ENCODE data around the gene SNAP29. TPM values are rescaled to one million over a fixed set of nuclear protein-coding genes. Genes with fewer than 3 reads are reported as not detected.
"Not testable (repeated sequence)": the region's sequence is repeated elsewhere in the genome, so short reads cannot be mapped to it uniquely, and the experiment has no call there.

The SNAP29 gene
- total and polyA plus RNA-seq, 8 donors = 8.8 to 24.0 (median 15.6) TPM

GRCh38 chr22:20937794-20938671 is 79.2 kb downstream of the SNAP29 start:
- H3K9me3 ChIP-seq = no peaks in the 10 kb centered on the region
- H3K4me1 ChIP-seq = peaks cover 32 to 89% (median 65%) of the 10 kb centered on the region in 4 donors
- H3K36me3 ChIP-seq = peaks cover 3 to 41% (median 36%) of the 10 kb centered on the region in 4 donors
- no peak overlapping the region for H3K4me3 ChIP-seq
- intact Hi-C loops (cut with DNase I; ENCODE audit: low total_unique reads) = no loop called here
- peak overlapping the region in 2 of 5 donors; percentile 2 to 15 for H3K27ac ChIP-seq
- WGBS, 5 donors = 61 to 70% (median 63%) methylated on average over 8 of the region's 8 CpGs
- H3K27me3 ChIP-seq = no peaks in the 10 kb centered on the region
- TF ChIP-seq EP300 (IDR thresholded peaks at IDR 0.05) = no peak
- TF ChIP-seq POLR2AphosphoS5 (IDR thresholded peaks at IDR 0.05) = no peak
- TF ChIP-seq POLR2A (IDR thresholded peaks at IDR 0.05) = no peak
- TF ChIP-seq CTCF (IDR thresholded peaks at IDR 0.05) = no peak
- DNase-seq = no peak

GRCh38 chr22:20939457-20940185 is 80.8 kb downstream of the SNAP29 start:
- peaks cover 32 to 83% (median 66%) of the 10 kb centered on the region in 4 donors for H3K4me1 ChIP-seq
- H3K9me3 ChIP-seq; intact Hi-C loops (cut with DNase I; ENCODE audit: low total_unique reads); H3K27me3 ChIP-seq; H3K4me3 ChIP-seq; DNase-seq: not testable (repeated sequence)
- peak overlapping the region in 1 of 5 donors; percentile 32 for H3K27ac ChIP-seq
- 93 to 98% (median 96%) methylated on average over 14 of the region's 14 CpGs for WGBS, 5 donors
- H3K36me3 ChIP-seq = peaks cover 3 to 31% (median 24%) of the 10 kb centered on the region in 4 donors

DNA sequence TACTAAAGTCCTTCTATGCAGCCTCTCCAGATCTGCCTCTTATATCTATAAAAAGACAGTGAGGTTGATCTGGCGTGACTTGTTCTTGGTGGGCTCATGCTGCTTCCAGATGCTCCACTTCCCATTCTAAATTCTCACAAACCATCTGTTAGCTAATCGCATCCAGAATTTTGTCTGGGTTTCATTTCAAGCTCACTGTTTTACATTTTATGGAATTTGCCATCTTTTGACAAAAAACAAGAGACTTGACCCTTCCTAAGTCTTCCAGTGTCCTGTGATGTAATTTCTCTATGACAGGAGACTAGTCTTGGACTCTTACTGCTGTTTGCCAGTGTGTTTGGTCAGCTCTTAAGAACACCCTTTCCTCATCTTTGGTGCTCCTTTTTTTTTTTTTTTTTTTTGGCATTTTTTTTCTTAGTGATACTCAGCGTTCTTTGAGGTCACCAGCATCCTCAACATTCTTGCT is 81.4 kb downstream of the SNAP29 start:
- no peak for TF ChIP-seq POLR2AphosphoS5 (IDR thresholded peaks at IDR 0.05)
- TF ChIP-seq EP300 (IDR thresholded peaks at IDR 0.05) = no peak
- TF ChIP-seq POLR2A (IDR thresholded peaks at IDR 0.05) = no peak
- no peak for TF ChIP-seq CTCF (IDR thresholded peaks at IDR 0.05)
- H3K36me3 ChIP-seq = peaks cover 3 to 25% (median 19%) of the 10 kb centered on the region in 4 donors
- H3K27ac ChIP-seq = peak overlapping the region in 1 of 5 donors; percentile 32
- intact Hi-C loops (cut with DNase I; ENCODE audit: low total_unique reads) = no loop called here
- no peaks in the 10 kb centered on the region for H3K27me3 ChIP-seq
- H3K4me1 ChIP-seq = peaks cover 32 to 87% (median 70%) of the 10 kb centered on the region in 4 donors
- no peak overlapping the region for H3K4me3 ChIP-seq
- DNase-seq = peak in 1 of 2 donors; percentile 10
- H3K9me3 ChIP-seq = no peaks in the 10 kb centered on the region
- 69 to 79% (median 72%) methylated on average over 3 of the region's 3 CpGs for WGBS, 5 donors

Other genes starting within 250 kb of the SNAP29 start
- under 1 TPM in 1 of 5 donors, not detected in 4; 0.55 TPM for gene SERPIND1, start 84.9 kb upstream of the SNAP29 start, total RNA-seq
- under 1 TPM in 2 of 3 donors, not detected in 1; 0.10 to 0.46 TPM for gene SERPIND1, start 84.9 kb upstream of the SNAP29 start, polyA plus RNA-seq
- gene PI4KA, start 196 bp upstream of the SNAP29 start, total RNA-seq = 100 to 1,000 TPM in 1 of 5 donors, 10 to 100 TPM in 4; 37.3 to 174 (median 91.9) TPM
- gene PI4KA, start 196 bp upstream of the SNAP29 start, polyA plus RNA-seq = 10 to 100 TPM; 22.7 to 33.0 (median 25.1) TPM
- 10 to 100 TPM; 17.0 to 60.3 (median 26.3) TPM for gene CRKL, start 58.4 kb downstream of the SNAP29 start, total RNA-seq
- 10 to 100 TPM; 11.6 to 12.5 (median 11.7) TPM for gene CRKL, start 58.4 kb downstream of the SNAP29 start, polyA plus RNA-seq
- 100 to 1,000 TPM in 1 of 5 donors, under 1 TPM in 1, not detected in 3; 0.55 to 157 TPM for gene AIFM3, start 108.2 kb downstream of the SNAP29 start, total RNA-seq
- gene AIFM3, start 108.2 kb downstream of the SNAP29 start, polyA plus RNA-seq = 1 to 10 TPM in 2 of 3 donors, under 1 TPM in 1; 0.75 to 4.1 (median 2.1) TPM
- 100 to 1,000 TPM in 1 of 5 donors, 10 to 100 TPM in 4; 21.6 to 148 (median 43.5) TPM for gene LZTR1, start 123.3 kb downstream of the SNAP29 start, total RNA-seq
- 10 to 100 TPM; 13.7 to 33.7 (median 17.7) TPM for gene LZTR1, start 123.3 kb downstream of the SNAP29 start, polyA plus RNA-seq
- gene THAP7, start 143.1 kb downstream of the SNAP29 start, total RNA-seq = 10 to 100 TPM in 4 of 5 donors, 1 to 10 TPM in 1; 5.8 to 57.2 (median 17.4) TPM
- 10 to 100 TPM; 39.6 to 45.1 (median 44.7) TPM for gene THAP7, start 143.1 kb downstream of the SNAP29 start, polyA plus RNA-seq
- under 1 TPM in 1 of 5 donors, not detected in 4; 0.55 TPM for gene P2RX6, start 156.2 kb downstream of the SNAP29 start, total RNA-seq
- gene P2RX6, start 156.2 kb downstream of the SNAP29 start, polyA plus RNA-seq = under 1 TPM in 2 of 3 donors, not detected in 1; 0.10 to 0.31 TPM
- gene SLC7A4, start 173.6 kb downstream of the SNAP29 start, total RNA-seq = under 1 TPM in 1 of 5 donors, not detected in 4; 0.18 TPM
- 1 to 10 TPM in 1 of 3 donors, under 1 TPM in 1, not detected in 1; 0.12 to 1.0 TPM for gene SLC7A4, start 173.6 kb downstream of the SNAP29 start, polyA plus RNA-seq
- gene LRRC74B, start 186.9 kb downstream of the SNAP29 start, total RNA-seq = not detected
- not detected for gene LRRC74B, start 186.9 kb downstream of the SNAP29 start, polyA plus RNA-seq

Data from stomach (tissue), 9 donors.